HepG2 (cell line): ENCODE results near the gene CERT1. TPM values are rescaled to one million over a fixed set of nuclear protein-coding genes. Genes with fewer than 3 reads are reported as not detected.

ENCODE experiments used
- ARNTL ChIP-seq: sonication (generic); formaldehyde crosslinking; IDR thresholded peaks from 2 replicates; pipeline ENCODE4 v1.4.0; 2020; ENCODE audit warnings: mild to moderate bottlenecking, missing genetic modification reagents
- E2F2 ChIP-seq: sonication (generic); formaldehyde crosslinking; IDR thresholded peaks from 2 replicates; pipeline ENCODE4 v1.4.0; 2020; ENCODE audit warnings: missing genetic modification reagents, borderline replicate concordance
- MAX ChIP-seq: IDR thresholded peaks from 2 replicates; pipeline ENCODE4 v1.6.1; 2012; ENCODE audit warnings: inconsistent platforms
- MTF1 ChIP-seq: sonication (generic); formaldehyde crosslinking; IDR thresholded peaks from 2 replicates; pipeline ENCODE4 v1.5.0; 2020; ENCODE audit warnings: missing genetic modification reagents
- NRL ChIP-seq: sonication (generic); formaldehyde crosslinking; IDR thresholded peaks from 2 replicates; pipeline ENCODE4 v1.5.0; 2020; ENCODE audit warnings: missing genetic modification reagents, mild to moderate bottlenecking, moderate library complexity, borderline replicate concordance
- PRPF4 ChIP-seq: fragments of 200-400 bp; formaldehyde crosslinking; IDR thresholded peaks from 2 replicates; pipeline ENCODE4 v1.6.1; 2016; ENCODE audit warnings: low read length, low read depth; ENCODE audit not compliant: poor library complexity, severe bottlenecking
- YEATS4 ChIP-seq: sonication (generic); formaldehyde crosslinking; IDR thresholded peaks from 2 replicates; pipeline ENCODE4 v1.4.0; 2020; ENCODE audit warnings: missing genetic modification reagents, borderline replicate concordance
- ZFP36L2 ChIP-seq: sonication (generic); formaldehyde crosslinking; IDR thresholded peaks from 2 replicates; pipeline ENCODE4 v1.4.0; 2020; ENCODE audit warnings: missing genetic modification reagents
- ZFP91 ChIP-seq: sonication (generic); formaldehyde crosslinking; IDR thresholded peaks from 2 replicates; pipeline ENCODE4 v1.9.0; 2022; ENCODE audit warnings: missing genetic modification reagents, mild to moderate bottlenecking, borderline replicate concordance
- ZNF251 ChIP-seq: sonication (generic); formaldehyde crosslinking; IDR thresholded peaks from 2 replicates; pipeline ENCODE4 v1.9.0; 2021; ENCODE audit warnings: mild to moderate bottlenecking, missing genetic modification reagents
- ZNF44 ChIP-seq: sonication (generic); formaldehyde crosslinking; IDR thresholded peaks from 2 replicates; pipeline ENCODE4 v1.5.1; 2020; ENCODE audit warnings: mild to moderate bottlenecking, missing genetic modification reagents
- ZNF446 ChIP-seq: sonication (generic); formaldehyde crosslinking; IDR thresholded peaks from 2 replicates; pipeline ENCODE4 v1.5.0; 2020; ENCODE audit warnings: mild to moderate bottlenecking, missing genetic modification reagents
- polyA plus RNA-seq, 8 experiments: library from polyadenylated mRNA; depleted of rRNA in 3 of 8; stranded (reverse) in 7 of 8; unstranded in 1 of 8; fragments of >200 nt; fragmentation: Illumina TruSeq in 4 of 8; extraction: Trizol in 4 of 8; gene quantifications; 2 replicates each; pipeline versions ENCODE4 v1.2.1 to v1.2.3, GENCODE V29; 2011 to 2016; ENCODE audit warnings: low read depth in 4 of 8, missing spikeins in 1 of 8, mixed read lengths in 1 of 8; ENCODE audit not compliant: insufficient read depth in 1 of 8
- total RNA-seq, 5 experiments: library from RNA; depleted of rRNA; stranded (reverse); fragments of >200 nt; fragmentation: Illumina TruSeq; extraction: Trizol; gene quantifications; 2 replicates each; pipeline ENCODE4 v1.2.3, GENCODE V29; 2016; ENCODE audit warnings: low read depth in 1 of 5
- TF ChIP-seq, protein P1 (sequence below), 2 experiments: sonication (generic) in 1 of 2; formaldehyde crosslinking in 1 of 2; IDR thresholded peaks; 2 replicates each; pipeline versions ENCODE4 v1.4.0 to v1.6.1; 2018 to 2020; ENCODE audit warnings: missing genetic modification reagents in 2 of 2, borderline replicate concordance in 1 of 2, low read depth in 1 of 2, mild to moderate bottlenecking in 1 of 2, missing biosample characterization in 1 of 2
- TF ChIP-seq, protein P2 (sequence below): sonication (generic); formaldehyde crosslinking; IDR thresholded peaks from 2 replicates; pipeline ENCODE4 v1.4.0; 2020; ENCODE audit warnings: mild to moderate bottlenecking, missing genetic modification reagents
- TF ChIP-seq, protein P3 (sequence below): sonication (generic); formaldehyde crosslinking; IDR thresholded peaks from 2 replicates; pipeline ENCODE4; 2020; ENCODE audit warnings: missing genetic modification reagents, mild to moderate bottlenecking, borderline replicate concordance
- TF ChIP-seq, protein P4 (sequence below): sonication (generic); formaldehyde crosslinking; IDR thresholded peaks from 2 replicates; pipeline ENCODE4 v1.5.0; 2020; ENCODE audit warnings: mild to moderate bottlenecking, missing genetic modification reagents, moderate library complexity

The CERT1 gene
- total and polyA plus RNA-seq, 2 of the 13 experiments (the other 11 are each of a cell fraction or from before 2014, with no cell fraction given): 8.2 to 12.7 TPM

DNA sequence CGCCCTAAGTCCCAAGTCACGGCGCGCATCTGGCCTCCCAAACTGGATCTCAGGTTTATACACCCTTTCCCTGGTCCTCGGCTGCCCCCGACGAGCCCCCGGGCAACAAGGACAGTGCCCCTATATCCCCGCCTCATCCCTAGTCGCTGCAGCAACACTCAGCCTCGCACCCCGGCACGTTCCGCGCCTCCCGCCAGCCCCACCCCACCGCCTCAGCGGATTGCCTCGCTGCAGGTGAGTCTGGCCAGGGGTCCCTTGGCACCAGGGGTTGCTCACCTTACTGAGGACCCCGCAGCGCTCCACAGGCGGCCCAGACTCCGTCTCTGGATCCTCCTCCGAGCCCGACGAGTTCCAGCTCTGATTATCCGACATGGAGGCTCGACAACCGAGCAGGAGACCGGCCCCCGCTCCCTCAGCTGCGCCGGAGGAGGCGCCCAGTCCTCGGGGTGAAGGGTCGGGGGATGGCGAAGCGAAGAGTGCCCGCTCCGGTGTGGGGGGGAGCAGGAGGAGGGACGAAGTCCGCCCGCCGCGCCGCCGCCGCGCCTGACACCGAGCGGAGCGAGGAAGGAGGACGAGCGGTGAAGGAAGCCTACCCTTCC, 494 bp downstream of the CERT1 start (continued):
- peak; percentile 62; the same call in 1 of the 2 replicates for TF ChIP-seq NRL (CRISPR knock-in tag)
- no peak for TF ChIP-seq ZNF446 (CRISPR knock-in tag)
- TF ChIP-seq, protein P1, sequence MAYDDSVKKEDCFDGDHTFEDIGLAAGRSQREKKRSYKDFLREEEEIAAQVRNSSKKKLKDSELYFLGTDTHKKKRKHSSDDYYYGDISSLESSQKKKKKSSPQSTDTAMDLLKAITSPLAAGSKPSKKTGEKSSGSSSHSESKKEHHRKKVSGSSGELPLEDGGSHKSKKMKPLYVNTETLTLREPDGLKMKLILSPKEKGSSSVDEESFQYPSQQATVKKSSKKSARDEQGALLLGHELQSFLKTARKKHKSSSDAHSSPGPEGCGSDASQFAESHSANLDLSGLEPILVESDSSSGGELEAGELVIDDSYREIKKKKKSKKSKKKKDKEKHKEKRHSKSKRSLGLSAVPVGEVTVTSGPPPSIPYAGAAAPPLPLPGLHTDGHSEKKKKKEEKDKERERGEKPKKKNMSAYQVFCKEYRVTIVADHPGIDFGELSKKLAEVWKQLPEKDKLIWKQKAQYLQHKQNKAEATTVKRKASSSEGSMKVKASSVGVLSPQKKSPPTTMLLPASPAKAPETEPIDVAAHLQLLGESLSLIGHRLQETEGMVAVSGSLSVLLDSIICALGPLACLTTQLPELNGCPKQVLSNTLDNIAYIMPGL (CRISPR knock-in tag; IDR thresholded peaks at IDR 0.05; ENCODE audit: borderline replicate concordance in 1 of 2, low read depth in 1 of 2): peak in 1 of 2 experiments; percentile 60; a peak in 1 of 4 replicates
- TF ChIP-seq ARNTL (CRISPR knock-in tag): no peak
- TF ChIP-seq, protein P2, sequence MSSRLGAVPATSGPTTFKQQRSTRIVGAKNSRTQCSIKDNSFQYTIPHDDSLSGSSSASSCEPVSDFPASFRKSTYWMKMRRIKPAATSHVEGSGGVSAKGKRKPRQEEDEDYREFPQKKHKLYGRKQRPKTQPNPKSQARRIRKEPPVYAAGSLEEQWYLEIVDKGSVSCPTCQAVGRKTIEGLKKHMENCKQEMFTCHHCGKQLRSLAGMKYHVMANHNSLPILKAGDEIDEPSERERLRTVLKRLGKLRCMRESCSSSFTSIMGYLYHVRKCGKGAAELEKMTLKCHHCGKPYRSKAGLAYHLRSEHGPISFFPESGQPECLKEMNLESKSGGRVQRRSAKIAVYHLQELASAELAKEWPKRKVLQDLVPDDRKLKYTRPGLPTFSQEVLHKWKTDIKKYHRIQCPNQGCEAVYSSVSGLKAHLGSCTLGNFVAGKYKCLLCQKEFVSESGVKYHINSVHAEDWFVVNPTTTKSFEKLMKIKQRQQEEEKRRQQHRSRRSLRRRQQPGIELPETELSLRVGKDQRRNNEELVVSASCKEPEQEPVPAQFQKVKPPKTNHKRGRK (CRISPR knock-in tag): no peak
- 0 out of 2 replicates have a peak, but pooled peaks have one; percentile 17 for TF ChIP-seq E2F2
- TF ChIP-seq, protein P3, sequence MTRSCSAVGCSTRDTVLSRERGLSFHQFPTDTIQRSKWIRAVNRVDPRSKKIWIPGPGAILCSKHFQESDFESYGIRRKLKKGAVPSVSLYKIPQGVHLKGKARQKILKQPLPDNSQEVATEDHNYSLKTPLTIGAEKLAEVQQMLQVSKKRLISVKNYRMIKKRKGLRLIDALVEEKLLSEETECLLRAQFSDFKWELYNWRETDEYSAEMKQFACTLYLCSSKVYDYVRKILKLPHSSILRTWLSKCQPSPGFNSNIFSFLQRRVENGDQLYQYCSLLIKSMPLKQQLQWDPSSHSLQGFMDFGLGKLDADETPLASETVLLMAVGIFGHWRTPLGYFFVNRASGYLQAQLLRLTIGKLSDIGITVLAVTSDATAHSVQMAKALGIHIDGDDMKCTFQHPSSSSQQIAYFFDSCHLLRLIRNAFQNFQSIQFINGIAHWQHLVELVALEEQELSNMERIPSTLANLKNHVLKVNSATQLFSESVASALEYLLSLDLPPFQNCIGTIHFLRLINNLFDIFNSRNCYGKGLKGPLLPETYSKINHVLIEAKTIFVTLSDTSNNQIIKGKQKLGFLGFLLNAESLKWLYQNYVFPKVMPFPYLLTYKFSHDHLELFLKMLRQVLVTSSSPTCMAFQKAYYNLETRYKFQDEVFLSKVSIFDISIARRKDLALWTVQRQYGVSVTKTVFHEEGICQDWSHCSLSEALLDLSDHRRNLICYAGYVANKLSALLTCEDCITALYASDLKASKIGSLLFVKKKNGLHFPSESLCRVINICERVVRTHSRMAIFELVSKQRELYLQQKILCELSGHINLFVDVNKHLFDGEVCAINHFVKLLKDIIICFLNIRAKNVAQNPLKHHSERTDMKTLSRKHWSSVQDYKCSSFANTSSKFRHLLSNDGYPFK (CRISPR knock-in tag): 0 out of 2 replicates have a peak, but pooled peaks have one; percentile 31
- peak; percentile 51 for TF ChIP-seq YEATS4
- no peak for TF ChIP-seq ZNF251 (CRISPR knock-in tag)
- TF ChIP-seq, protein P4, sequence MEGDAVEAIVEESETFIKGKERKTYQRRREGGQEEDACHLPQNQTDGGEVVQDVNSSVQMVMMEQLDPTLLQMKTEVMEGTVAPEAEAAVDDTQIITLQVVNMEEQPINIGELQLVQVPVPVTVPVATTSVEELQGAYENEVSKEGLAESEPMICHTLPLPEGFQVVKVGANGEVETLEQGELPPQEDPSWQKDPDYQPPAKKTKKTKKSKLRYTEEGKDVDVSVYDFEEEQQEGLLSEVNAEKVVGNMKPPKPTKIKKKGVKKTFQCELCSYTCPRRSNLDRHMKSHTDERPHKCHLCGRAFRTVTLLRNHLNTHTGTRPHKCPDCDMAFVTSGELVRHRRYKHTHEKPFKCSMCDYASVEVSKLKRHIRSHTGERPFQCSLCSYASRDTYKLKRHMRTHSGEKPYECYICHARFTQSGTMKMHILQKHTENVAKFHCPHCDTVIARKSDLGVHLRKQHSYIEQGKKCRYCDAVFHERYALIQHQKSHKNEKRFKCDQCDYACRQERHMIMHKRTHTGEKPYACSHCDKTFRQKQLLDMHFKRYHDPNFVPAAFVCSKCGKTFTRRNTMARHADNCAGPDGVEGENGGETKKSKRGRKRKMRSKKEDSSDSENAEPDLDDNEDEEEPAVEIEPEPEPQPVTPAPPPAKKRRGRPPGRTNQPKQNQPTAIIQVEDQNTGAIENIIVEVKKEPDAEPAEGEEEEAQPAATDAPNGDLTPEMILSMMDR (CRISPR knock-in tag): peak; percentile 21; the same call in 1 of the 2 replicates
- 0 out of 2 replicates have a peak, but pooled peaks have one; percentile 53 for TF ChIP-seq ZNF44 (CRISPR knock-in tag)
- peak; percentile 65 for TF ChIP-seq MAX
- peak; percentile 37; the same call in 1 of the 2 replicates for TF ChIP-seq MTF1 (CRISPR knock-in tag)
- no peak; the same call in 1 of the 2 replicates for TF ChIP-seq ZFP91 (CRISPR knock-in tag)
- no peak for TF ChIP-seq PRPF4
- TF ChIP-seq ZFP36L2: no peak
